ENCODE measurements around the gene SELENOI. TPM values are rescaled to one million over a fixed set of nuclear protein-coding genes. Genes with fewer than 3 reads are reported as not detected.
"Not testable (repeated sequence)": the region's sequence is repeated elsewhere in the genome, so short reads cannot be mapped to it uniquely, and the experiment has no call there.

Gene SELENOI, protein sequence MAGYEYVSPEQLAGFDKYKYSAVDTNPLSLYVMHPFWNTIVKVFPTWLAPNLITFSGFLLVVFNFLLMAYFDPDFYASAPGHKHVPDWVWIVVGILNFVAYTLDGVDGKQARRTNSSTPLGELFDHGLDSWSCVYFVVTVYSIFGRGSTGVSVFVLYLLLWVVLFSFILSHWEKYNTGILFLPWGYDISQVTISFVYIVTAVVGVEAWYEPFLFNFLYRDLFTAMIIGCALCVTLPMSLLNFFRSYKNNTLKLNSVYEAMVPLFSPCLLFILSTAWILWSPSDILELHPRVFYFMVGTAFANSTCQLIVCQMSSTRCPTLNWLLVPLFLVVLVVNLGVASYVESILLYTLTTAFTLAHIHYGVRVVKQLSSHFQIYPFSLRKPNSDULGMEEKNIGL
- 5.4 TPM for polyA plus RNA-seq (2012; ENCODE audit: low read depth, missing spikeins)

DNA sequence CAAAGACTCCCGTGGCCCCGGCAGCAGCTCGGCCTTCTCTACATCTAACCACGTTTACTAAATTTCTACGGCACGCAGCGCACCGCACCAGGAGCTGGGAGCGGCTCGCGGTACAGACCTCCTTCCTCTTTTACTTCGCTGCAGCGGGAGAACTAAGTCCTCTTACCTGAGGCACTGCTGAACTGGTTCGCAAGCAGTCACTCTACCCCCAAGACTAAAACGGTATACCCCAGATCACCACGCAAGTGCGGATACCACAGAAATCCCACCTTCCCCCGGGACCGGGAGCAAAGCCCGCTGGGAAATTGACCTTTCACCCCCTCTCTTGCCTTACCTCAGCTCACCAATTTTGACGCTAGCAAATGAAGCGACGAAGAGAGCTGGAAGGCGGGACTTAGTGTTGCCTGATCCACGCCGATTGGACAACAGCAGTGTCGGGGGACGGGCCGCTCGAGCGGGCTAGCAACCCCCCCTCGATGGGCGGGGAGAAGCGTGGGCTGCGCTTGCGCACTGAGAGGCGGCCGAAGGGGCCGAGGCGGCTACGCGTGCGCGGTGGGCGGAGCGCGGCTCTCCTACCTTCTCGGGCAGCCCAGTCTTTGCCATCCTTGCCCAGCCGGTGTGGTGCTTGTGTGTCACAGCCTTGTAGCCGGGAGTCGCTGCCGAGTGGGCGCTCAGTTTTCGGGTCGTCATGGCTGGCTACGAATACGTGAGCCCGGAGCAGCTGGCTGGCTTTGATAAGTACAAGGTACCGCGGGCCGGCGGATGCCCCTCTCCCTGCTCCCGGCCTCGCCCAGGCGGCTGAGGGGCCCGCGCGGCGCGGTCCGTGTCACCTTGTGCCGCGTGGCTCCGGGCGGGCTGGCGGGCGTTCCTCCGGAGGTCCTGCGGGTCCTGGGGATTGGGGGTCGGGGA, at the start of gene SELENOI:
Gene SELENOI (plus strand): TSS at position 599 of the 909 bp plus-strand sequence. CDS start 90 bp downstream, at position 689.
- peak; percentile 98 for FAIRE-seq
- TF ChIP-seq POLR2AphosphoS5 (IDR thresholded peaks at IDR 0.05; ENCODE audit: low read depth, low read length) (peak; percentile 94), TAF1 (IDR thresholded peaks at IDR 0.05; ENCODE audit: low read depth, low read length) (peak; percentile 73), SPI1 (IDR thresholded peaks at IDR 0.05; ENCODE audit: low read depth, low read length) (0 out of 2 replicates have a peak, but pooled peaks have one; percentile 16), POU2F2 (IDR thresholded peaks at IDR 0.05; ENCODE audit: low read depth, low read length) (peak; percentile 75), PAX5 (IDR thresholded peaks at IDR 0.05; ENCODE audit: insufficient read depth, low read length, severe bottlenecking) (peak; percentile 2), POLR2A (IDR thresholded peaks at IDR 0.05; ENCODE audit: low read depth, low read length) (peak; percentile 91)
- DNase-seq (ENCODE audit: insufficient read length, low spot score): peak; percentile 81

DNA sequence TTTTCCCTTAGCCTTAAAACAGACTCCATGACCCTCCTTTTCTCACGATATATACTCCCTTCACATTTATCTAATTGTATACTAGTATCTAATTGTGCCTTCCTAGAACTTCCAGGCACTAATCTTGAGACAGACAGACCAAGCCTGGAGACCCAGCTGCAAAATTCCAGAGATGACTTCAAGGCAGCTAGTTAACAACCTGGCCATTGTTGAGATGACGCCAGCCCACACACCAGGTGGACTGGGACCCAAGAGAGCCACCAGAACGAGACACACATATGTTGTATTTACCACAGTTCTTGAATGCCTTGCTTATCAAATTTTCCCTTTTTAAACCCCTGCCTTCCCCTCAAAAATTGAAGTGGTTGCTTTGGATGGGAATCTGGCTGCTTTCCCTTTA, 48.9 kb upstream of the SELENOI start:
- DNase-seq (ENCODE audit: insufficient read length, low spot score): no peak
- TF ChIP-seq SPI1 (IDR thresholded peaks at IDR 0.05; ENCODE audit: low read depth, low read length) (no peak), POLR2AphosphoS5 (IDR thresholded peaks at IDR 0.05; ENCODE audit: low read depth, low read length) (no peak), POLR2A (IDR thresholded peaks at IDR 0.05; ENCODE audit: low read depth, low read length) (no peak), POU2F2 (IDR thresholded peaks at IDR 0.05; ENCODE audit: low read depth, low read length) (no peak), PAX5 (IDR thresholded peaks at IDR 0.05; ENCODE audit: insufficient read depth, low read length, severe bottlenecking) (no peak), TAF1 (IDR thresholded peaks at IDR 0.05; ENCODE audit: low read depth, low read length) (no peak)

DNA sequence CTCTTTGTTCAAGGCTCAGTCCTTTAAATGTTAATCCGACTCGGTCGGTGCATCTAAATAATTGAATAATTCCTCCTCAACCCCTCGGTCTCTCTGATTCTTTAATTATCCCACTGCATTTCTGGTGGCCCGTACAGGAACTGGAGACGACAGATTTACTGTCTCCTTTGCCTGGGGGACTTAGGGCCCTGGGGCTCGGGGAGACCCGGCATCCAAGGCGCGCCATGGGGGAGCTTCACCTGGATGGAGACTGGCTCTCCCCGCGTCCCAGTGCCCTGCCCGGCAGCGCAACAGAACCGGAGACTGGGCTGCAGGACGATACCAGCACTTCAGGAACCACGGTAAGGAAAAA, 47.7 kb upstream of the SELENOI start:
- TF ChIP-seq PAX5 (IDR thresholded peaks at IDR 0.05; ENCODE audit: insufficient read depth, low read length, severe bottlenecking): no peak
- no peak for TF ChIP-seq POU2F2 (IDR thresholded peaks at IDR 0.05; ENCODE audit: low read depth, low read length)
- no peak for TF ChIP-seq POLR2AphosphoS5 (IDR thresholded peaks at IDR 0.05; ENCODE audit: low read depth, low read length)
- no peak for TF ChIP-seq POLR2A (IDR thresholded peaks at IDR 0.05; ENCODE audit: low read depth, low read length)
- no peak for TF ChIP-seq SPI1 (IDR thresholded peaks at IDR 0.05; ENCODE audit: low read depth, low read length)
- TF ChIP-seq TAF1 (IDR thresholded peaks at IDR 0.05; ENCODE audit: low read depth, low read length): no peak
- DNase-seq (ENCODE audit: insufficient read length, low spot score) (no peak), FAIRE-seq (no peak)

More for the DNA sequence above, 48.9 kb upstream of the SELENOI start:
- no peak for FAIRE-seq

DNA sequence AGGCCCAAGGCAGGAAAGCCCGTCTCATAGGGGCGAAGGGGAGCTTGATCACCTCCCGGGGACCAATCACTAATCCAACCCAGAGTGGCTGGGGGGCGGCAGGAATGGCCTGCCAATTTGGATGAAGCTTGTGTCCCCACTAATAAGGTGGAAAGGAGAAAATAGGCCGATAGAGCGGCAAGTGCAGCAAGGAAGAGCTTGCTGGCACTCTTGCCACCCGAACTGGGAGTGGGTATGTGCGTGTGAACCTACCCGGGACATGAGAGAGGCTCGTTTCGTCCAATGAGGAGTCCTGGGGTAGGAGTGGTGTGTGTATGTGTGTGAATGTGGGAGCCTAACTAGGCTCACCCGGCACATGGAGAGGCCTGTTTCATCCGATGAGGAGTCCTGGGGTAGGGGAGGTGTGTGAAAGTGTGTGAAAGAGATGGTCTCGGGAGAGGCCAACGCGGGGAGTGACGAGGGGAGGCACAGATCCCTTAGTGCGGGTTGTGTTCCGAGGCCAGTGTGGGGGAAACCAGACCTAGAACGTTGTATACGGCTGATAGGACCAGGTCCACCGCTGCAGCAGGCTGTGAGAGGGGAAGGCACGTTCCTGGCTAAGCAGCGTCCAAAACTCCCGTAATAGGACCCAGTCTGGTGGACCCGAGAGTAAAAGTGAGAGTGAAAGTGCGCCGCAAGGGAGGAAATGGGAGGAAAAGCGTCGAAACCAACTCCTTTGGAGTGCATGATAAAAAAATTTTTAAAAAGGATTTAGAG, 47.1 kb upstream of the SELENOI start:
- no peak for DNase-seq (ENCODE audit: insufficient read length, low spot score)
- TF ChIP-seq SPI1 (IDR thresholded peaks at IDR 0.05; ENCODE audit: low read depth, low read length): peak; percentile 74
- TF ChIP-seq TAF1 (IDR thresholded peaks at IDR 0.05; ENCODE audit: low read depth, low read length): no peak
- FAIRE-seq: peak; percentile 70

DNA sequence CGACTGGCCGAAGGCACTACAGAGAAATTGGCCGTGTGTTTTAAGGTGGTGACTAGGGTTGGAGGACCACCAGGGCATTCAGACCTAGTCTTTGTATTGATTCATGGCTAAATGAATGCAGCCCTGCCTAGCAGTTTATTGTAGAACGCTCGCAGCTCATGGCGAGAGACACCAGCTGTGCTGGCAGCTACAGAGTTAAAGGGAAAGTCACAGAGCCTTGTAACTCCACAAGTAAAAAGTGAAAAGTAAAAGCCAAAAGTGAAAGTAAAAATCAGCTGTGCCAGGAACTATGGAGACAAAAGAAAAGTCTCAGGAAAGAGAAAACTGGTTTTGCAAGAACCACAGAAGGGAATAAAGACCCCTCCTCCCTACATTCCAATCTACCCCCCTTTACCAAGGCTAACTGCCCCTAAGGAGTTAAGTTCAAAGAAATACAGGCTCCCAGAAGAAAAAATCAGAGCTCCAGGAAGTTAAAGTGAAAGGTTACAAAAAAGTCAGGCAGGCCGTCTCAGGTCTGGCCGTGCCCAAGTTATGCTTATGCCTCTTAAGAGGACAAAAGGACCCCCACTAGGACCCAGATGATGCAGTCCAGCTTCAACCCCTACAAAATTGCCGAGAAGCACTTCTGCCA, 46.4 kb upstream of the SELENOI start:
- DNase-seq (ENCODE audit: insufficient read length, low spot score): no peak
- TF ChIP-seq POU2F2 (IDR thresholded peaks at IDR 0.05; ENCODE audit: low read depth, low read length): no peak
- no peak for TF ChIP-seq PAX5 (IDR thresholded peaks at IDR 0.05; ENCODE audit: insufficient read depth, low read length, severe bottlenecking)
- no peak for TF ChIP-seq POLR2AphosphoS5 (IDR thresholded peaks at IDR 0.05; ENCODE audit: low read depth, low read length)
- no peak for TF ChIP-seq SPI1 (IDR thresholded peaks at IDR 0.05; ENCODE audit: low read depth, low read length)
- TF ChIP-seq POLR2A (IDR thresholded peaks at IDR 0.05; ENCODE audit: low read depth, low read length): no peak
- no peak for TF ChIP-seq TAF1 (IDR thresholded peaks at IDR 0.05; ENCODE audit: low read depth, low read length)
- peak; percentile 71 for FAIRE-seq

DNA sequence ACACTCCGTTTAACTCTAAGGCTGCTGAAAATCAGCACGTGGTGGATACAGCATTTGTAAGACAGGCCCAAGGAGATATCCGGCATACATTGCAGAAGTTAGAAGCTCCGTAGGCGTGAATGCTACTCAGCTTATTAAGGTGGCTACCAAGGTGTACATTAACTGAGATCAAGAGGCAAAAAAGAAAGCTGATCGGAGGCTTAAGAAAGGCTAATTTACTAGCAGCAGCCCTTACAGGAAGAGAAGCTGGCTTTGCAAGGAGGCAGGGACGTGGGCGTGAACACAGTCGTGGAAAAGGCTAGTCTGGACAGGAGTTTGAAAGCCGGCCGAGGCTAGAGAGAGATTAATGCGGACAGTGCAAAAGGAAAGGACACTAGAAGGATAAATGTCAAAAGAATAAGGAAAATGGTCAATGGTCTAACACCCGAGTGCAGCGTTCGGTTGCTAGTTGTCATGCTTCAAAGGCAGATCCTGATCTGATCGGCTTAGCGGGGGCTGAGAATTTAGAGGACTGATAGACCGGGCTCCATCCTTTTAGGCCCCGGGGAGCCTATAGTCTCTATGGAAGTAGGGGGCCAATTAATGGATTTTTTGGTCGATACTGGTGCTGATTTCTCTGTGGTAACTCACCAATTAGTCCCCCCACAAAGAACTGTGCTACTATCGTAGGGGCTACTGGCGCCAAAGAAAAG, 45.6 kb upstream of the SELENOI start:
- TF ChIP-seq POLR2A (IDR thresholded peaks at IDR 0.05; ENCODE audit: low read depth, low read length) (no peak), PAX5 (IDR thresholded peaks at IDR 0.05; ENCODE audit: insufficient read depth, low read length, severe bottlenecking) (no peak), TAF1 (IDR thresholded peaks at IDR 0.05; ENCODE audit: low read depth, low read length) (no peak), POU2F2 (IDR thresholded peaks at IDR 0.05; ENCODE audit: low read depth, low read length) (no peak), SPI1 (IDR thresholded peaks at IDR 0.05; ENCODE audit: low read depth, low read length) (no peak), POLR2AphosphoS5 (IDR thresholded peaks at IDR 0.05; ENCODE audit: low read depth, low read length) (no peak)
- DNase-seq (ENCODE audit: insufficient read length, low spot score) (no peak), FAIRE-seq (no peak)

DNA sequence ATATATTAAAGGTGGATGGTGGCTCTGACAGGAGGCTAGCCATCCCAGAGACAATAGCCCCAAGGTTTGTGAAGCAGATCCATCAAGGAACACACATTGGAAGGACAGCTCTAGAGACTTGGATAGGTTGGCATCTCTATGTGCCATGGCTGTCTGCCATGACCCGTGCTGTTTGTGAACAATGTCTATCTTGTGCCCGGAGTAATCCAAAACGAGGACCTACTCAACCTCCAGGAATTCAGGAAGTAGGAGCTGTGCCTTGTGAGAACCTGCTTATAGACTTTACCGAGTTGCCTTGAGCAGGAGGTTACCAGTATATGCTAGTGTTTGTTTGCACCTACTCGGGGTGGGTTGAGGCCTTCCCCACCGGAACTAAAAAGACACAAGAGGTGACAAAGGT, 43.1 kb upstream of the SELENOI start:
- no peak for FAIRE-seq
- TF ChIP-seq TAF1 (IDR thresholded peaks at IDR 0.05; ENCODE audit: low read depth, low read length) (no peak), POLR2A (IDR thresholded peaks at IDR 0.05; ENCODE audit: low read depth, low read length) (no peak), PAX5 (IDR thresholded peaks at IDR 0.05; ENCODE audit: insufficient read depth, low read length, severe bottlenecking) (no peak), POU2F2 (IDR thresholded peaks at IDR 0.05; ENCODE audit: low read depth, low read length) (no peak), POLR2AphosphoS5 (IDR thresholded peaks at IDR 0.05; ENCODE audit: low read depth, low read length) (no peak), SPI1 (IDR thresholded peaks at IDR 0.05; ENCODE audit: low read depth, low read length) (no peak)

DNA sequence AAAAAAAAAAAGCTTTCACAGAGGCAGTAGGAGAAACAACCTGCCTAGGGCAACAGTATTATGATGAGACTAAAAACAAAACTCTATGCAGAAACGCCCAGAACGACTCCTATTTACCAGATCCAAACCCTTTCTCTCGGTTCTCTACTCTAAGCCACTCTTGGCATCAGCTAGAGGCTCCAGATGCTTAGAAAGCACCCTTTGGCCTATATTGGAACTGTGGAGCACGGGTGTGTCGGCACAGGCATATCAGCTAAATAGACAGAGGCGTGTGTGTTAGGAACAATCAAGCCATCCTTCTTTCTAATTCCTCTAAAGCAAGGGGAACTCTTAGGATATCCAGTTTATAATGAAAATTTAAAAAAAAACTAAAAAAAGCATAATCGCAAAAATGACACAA, 40.8 kb upstream of the SELENOI start:
- FAIRE-seq; DNase-seq (ENCODE audit: insufficient read length, low spot score): not testable (repeated sequence)

More for the DNA sequence above, 43.1 kb upstream of the SELENOI start:
- DNase-seq (ENCODE audit: insufficient read length, low spot score): no peak
